Lung (tissue), 12 donors: ENCODE data around the gene ABCC6. TPM values are rescaled to one million over a fixed set of nuclear protein-coding genes. Genes with fewer than 3 reads are reported as not detected.
"Not testable (repeated sequence)": the region's sequence is repeated elsewhere in the genome, so short reads cannot be mapped to it uniquely, and the experiment has no call there.

Experiments
- ATAC-seq: fragments of 200-7000 bp; cut with Tn5 transposase; one replicate; pipeline ENCODE4 v1.9.1; 2020; ENCODE audit warnings: moderate number of reproducible peaks; ENCODE audit not compliant: insufficient read depth, low FRiP score
- DNase-seq, 3 donors: peaks; one replicate each; pipeline ENCODE4 v3.0.0-alpha.2; 2013 to 2017
- H3K27ac ChIP-seq, 2 donors: one replicate each; pipeline ENCODE4 v1.5.1; 2013; ENCODE audit warnings: mild to moderate bottlenecking in 2 of 2, moderate library complexity in 2 of 2, control low read depth in 1 of 2, inconsistent platforms in 1 of 2, low read depth in 1 of 2, low read length in 1 of 2
- H3K27me3 ChIP-seq, 3 donors: one replicate each; pipeline ENCODE4 v1.5.1; 2013; ENCODE audit warnings: low read length in 2 of 3; ENCODE audit not compliant: control insufficient read depth in 3 of 3, insufficient read depth in 3 of 3
- H3K36me3 ChIP-seq, 4 donors: one replicate each; pipeline ENCODE4 v1.5.1; 2013; ENCODE audit warnings: low read length in 4 of 4, mild to moderate bottlenecking in 1 of 4, moderate library complexity in 1 of 4; ENCODE audit not compliant: control insufficient read depth in 4 of 4, insufficient read depth in 4 of 4
- H3K4me1 ChIP-seq, 5 donors: one replicate each; pipeline ENCODE4 v1.5.1; 2013; ENCODE audit warnings: low read length in 5 of 5, mild to moderate bottlenecking in 2 of 5, moderate library complexity in 1 of 5; ENCODE audit not compliant: control insufficient read depth in 5 of 5, insufficient read depth in 5 of 5
- H3K4me3 ChIP-seq: one replicate; pipeline ENCODE4 v1.5.1; 2013; ENCODE audit warnings: mild to moderate bottlenecking, control low read depth, moderate library complexity
- H3K9ac ChIP-seq, 2 donors: one replicate each; pipeline ENCODE4 v1.5.1; 2013; ENCODE audit warnings: low read length in 2 of 2, control low read depth in 1 of 2; ENCODE audit not compliant: insufficient read depth in 1 of 2
- H3K9me3 ChIP-seq, 4 donors: one replicate each; pipeline ENCODE4 v1.5.1; 2013; ENCODE audit warnings: low read length in 3 of 4, mild to moderate bottlenecking in 1 of 4, moderate library complexity in 1 of 4; ENCODE audit not compliant: control insufficient read depth in 4 of 4, insufficient read depth in 3 of 4
- CTCF ChIP-seq: IDR thresholded peaks from 2 replicates; pipeline ENCODE4 v1.5.1; 2012; ENCODE audit warnings: mild to moderate bottlenecking; ENCODE audit errors: control extremely low read depth, extremely low read depth
- WGBS, 2 donors: extraction: QIAGEN DNeasy Blood & Tissue Kit; methylation state at CpG; one replicate each; pipeline ENCODE4 v1.1.7; 2013; 5-methylcytosine and 5-hydroxymethylcytosine counted together
- polyA plus RNA-seq, 2 donors: library from polyadenylated mRNA; stranded (reverse); fragments of 200-250 nt; gene quantifications; one replicate each; pipeline ENCODE4 v1.2.1, GENCODE V29; 2013
- total RNA-seq, 2 donors: library from RNA; depleted of rRNA in 1 of 2; stranded (reverse); fragments of >200 nt in 1 of 2; gene quantifications; one replicate each; pipeline ENCODE4 v1.2.1, GENCODE V29; 2014 to 2021
- donor health status: control.
- donor health status: control.
- donor health status: Bipolar disorder and iron deficiency.
- donor health status: healthy.
- donor health status: DM: yes; HTN: yes; CAD: no.

The ABCC6 gene
- total and polyA plus RNA-seq, 4 donors: 10.0 to 37.0 (median 23.9) TPM

GRCh38 chr16:16106466-16106865 is 116.8 kb downstream of the ABCC6 start:
- no peak overlapping the region for H3K27ac ChIP-seq
- no peak overlapping the region for H3K4me3 ChIP-seq
- H3K9ac ChIP-seq: no peak overlapping the region
- no peak for DNase-seq
- H3K4me1 ChIP-seq: no peaks in the 10 kb centered on the region
- TF ChIP-seq CTCF: no peak
- peaks cover 0 to 47% (median 9%) of the 10 kb centered on the region in 4 donors for H3K36me3 ChIP-seq
- H3K27me3 ChIP-seq: no peaks in the 10 kb centered on the region
- 92% methylated on average over 6 of the region's 6 CpGs for WGBS, 2 donors
- ATAC-seq: no peak
- H3K9me3 ChIP-seq: peaks cover 0 to 1% (median 0%) of the 10 kb centered on the region in 4 donors

- H3K36me3 ChIP-seq: peaks cover 0 to 40% (median 7%) of the 10 kb centered on the region in 4 donors
Measured at GRCh38 chr16:16105646-16106045, 117.6 kb downstream of the ABCC6 start.

GRCh38 chr16:16104804-16105141 is 118.5 kb downstream of the ABCC6 start:
- H3K9ac ChIP-seq, H3K27me3 ChIP-seq, H3K4me3 ChIP-seq, H3K4me1 ChIP-seq, H3K27ac ChIP-seq, DNase-seq, ATAC-seq, H3K9me3 ChIP-seq: not testable (repeated sequence)
- WGBS, 2 donors: 96% methylated on average over 21 of the region's 21 CpGs
- peaks cover 0 to 32% (median 7%) of the 10 kb centered on the region in 4 donors for H3K36me3 ChIP-seq

More at GRCh38 chr16:16105646-16106045, 117.6 kb downstream of the ABCC6 start:
- no peak for ATAC-seq
- Histone ChIP-seq H3K27me3 (no peaks in the 10 kb centered on the region), H3K27ac (no peak overlapping the region), H3K9me3 (peaks cover 0 to 1% (median 0%) of the 10 kb centered on the region in 4 donors), H3K9ac (no peak overlapping the region), H3K4me3 (no peak overlapping the region), H3K4me1 (no peaks in the 10 kb centered on the region)
- DNase-seq: no peak
- TF ChIP-seq CTCF: no peak
- 87 to 90% methylated on average over 14 of the region's 14 CpGs for WGBS, 2 donors

- H3K9me3 ChIP-seq, H3K27me3 ChIP-seq, H3K4me3 ChIP-seq, H3K9ac ChIP-seq, H3K4me1 ChIP-seq, H3K27ac ChIP-seq, ATAC-seq, DNase-seq: not testable (repeated sequence)
- 91 to 96% methylated on average over 16 of the region's 16 CpGs for WGBS, 2 donors
- peaks cover 0 to 31% (median 6%) of the 10 kb centered on the region in 4 donors for H3K36me3 ChIP-seq
Measured at GRCh38 chr16:16104132-16104803, 119.0 kb downstream of the ABCC6 start.
